Measurements from ENCODE around the gene ZFYVE21. TPM values are rescaled to one million over a fixed set of nuclear protein-coding genes. Genes with fewer than 3 reads are reported as not detected.

The ZFYVE21 gene
- total RNA-seq, 1 experiment from 2014 or later = 59.7 TPM

- TF ChIP-seq CTCF (IDR thresholded peaks at IDR 0.05) = no peak
- no peak for TF ChIP-seq ELF4 (CRISPR knock-in tag; IDR thresholded peaks at IDR 0.05; ENCODE audit: low read depth)
- TF ChIP-seq HMGXB4 (CRISPR knock-in tag; IDR thresholded peaks at IDR 0.05) = no peak
- no peak for TF ChIP-seq ZNF281 (CRISPR knock-in tag; IDR thresholded peaks at IDR 0.05)
- no peak for TF ChIP-seq JUN (CRISPR knock-in tag; IDR thresholded peaks at IDR 0.05)
Measured at GRCh38 chr14:103718572-103718971, 3.0 kb downstream of the ZFYVE21 start (continued).

DNA sequence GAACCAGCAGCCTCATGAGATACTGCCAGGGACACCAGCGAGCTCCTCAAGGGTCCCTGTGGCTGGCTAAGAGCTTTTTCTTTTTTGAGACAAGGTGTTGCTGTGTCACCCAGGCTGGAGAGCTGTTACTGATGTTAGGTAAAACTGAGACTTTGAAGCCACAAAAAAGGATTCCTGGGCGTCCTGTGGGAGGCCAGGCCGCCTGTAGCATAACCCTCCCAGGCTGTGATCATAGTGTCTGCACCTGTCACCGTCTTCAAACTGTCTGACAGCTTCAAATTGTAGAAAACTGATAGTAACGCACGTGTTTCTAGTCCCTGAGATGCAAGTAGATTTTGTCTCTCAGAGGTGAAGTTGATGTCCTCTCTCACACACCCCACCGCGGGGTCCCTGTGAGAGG lies 4.1 kb downstream of the ZFYVE21 start:
- Mint-ChIP-seq H3K27me3 (ENCODE audit: low read depth) (peaks cover 2% of the 10 kb centered on the region; the same call in 1 of the 2 replicates), H3K4me1 (peaks cover 17% of the 10 kb centered on the region), H3K36me3 (no peaks in the 10 kb centered on the region), H3K4me3 (no peak overlapping the region), H3K9me3 (no peaks in the 10 kb centered on the region), H3K27ac (peak overlapping the region; percentile 15; the same call in 1 of the 2 replicates)
- ChIA-PET CTCF (interaction anchor here (1.1 to 1.3 kb wide), 2 partner anchors 78 to 181 kb away, joined by 3 read pairs; no protein-coding TSS in a partner anchor), POLR2A (no interaction called here)
- TF ChIP-seq IRF2 (CRISPR knock-in tag; IDR thresholded peaks at IDR 0.05; ENCODE audit: borderline replicate concordance, low read depth) (no peak), SMAD3 (CRISPR knock-in tag; IDR thresholded peaks at IDR 0.05; ENCODE audit: borderline replicate concordance) (no peak), SOX15 (CRISPR knock-in tag; IDR thresholded peaks at IDR 0.05) (no peak), ELF4 (CRISPR knock-in tag; IDR thresholded peaks at IDR 0.05; ENCODE audit: low read depth) (no peak), ETV6 (CRISPR knock-in tag; IDR thresholded peaks at IDR 0.05) (no peak), RORB (CRISPR knock-in tag; IDR thresholded peaks at IDR 0.05) (no peak), ZNF416 (CRISPR knock-in tag; IDR thresholded peaks at IDR 0.05) (no peak), ZNF121 (CRISPR knock-in tag; IDR thresholded peaks at IDR 0.05) (no peak), MYBL2 (CRISPR knock-in tag; IDR thresholded peaks at IDR 0.05) (no peak), RELA (CRISPR knock-in tag; IDR thresholded peaks at IDR 0.05; ENCODE audit: borderline replicate concordance) (no peak)
- TF ChIP-seq, protein P1, sequence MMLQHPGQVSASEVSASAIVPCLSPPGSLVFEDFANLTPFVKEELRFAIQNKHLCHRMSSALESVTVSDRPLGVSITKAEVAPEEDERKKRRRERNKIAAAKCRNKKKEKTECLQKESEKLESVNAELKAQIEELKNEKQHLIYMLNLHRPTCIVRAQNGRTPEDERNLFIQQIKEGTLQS (CRISPR knock-in tag; conservative IDR thresholded peaks at IDR 0.05) = no peak
- TF ChIP-seq, protein P2, sequence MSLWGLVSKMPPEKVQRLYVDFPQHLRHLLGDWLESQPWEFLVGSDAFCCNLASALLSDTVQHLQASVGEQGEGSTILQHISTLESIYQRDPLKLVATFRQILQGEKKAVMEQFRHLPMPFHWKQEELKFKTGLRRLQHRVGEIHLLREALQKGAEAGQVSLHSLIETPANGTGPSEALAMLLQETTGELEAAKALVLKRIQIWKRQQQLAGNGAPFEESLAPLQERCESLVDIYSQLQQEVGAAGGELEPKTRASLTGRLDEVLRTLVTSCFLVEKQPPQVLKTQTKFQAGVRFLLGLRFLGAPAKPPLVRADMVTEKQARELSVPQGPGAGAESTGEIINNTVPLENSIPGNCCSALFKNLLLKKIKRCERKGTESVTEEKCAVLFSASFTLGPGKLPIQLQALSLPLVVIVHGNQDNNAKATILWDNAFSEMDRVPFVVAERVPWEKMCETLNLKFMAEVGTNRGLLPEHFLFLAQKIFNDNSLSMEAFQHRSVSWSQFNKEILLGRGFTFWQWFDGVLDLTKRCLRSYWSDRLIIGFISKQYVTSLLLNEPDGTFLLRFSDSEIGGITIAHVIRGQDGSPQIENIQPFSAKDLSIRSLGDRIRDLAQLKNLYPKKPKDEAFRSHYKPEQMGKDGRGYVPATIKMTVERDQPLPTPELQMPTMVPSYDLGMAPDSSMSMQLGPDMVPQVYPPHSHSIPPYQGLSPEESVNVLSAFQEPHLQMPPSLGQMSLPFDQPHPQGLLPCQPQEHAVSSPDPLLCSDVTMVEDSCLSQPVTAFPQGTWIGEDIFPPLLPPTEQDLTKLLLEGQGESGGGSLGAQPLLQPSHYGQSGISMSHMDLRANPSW (CRISPR knock-in tag; conservative IDR thresholded peaks at IDR 0.05; ENCODE audit: low read depth) = no peak
- TF ChIP-seq, protein P3, sequence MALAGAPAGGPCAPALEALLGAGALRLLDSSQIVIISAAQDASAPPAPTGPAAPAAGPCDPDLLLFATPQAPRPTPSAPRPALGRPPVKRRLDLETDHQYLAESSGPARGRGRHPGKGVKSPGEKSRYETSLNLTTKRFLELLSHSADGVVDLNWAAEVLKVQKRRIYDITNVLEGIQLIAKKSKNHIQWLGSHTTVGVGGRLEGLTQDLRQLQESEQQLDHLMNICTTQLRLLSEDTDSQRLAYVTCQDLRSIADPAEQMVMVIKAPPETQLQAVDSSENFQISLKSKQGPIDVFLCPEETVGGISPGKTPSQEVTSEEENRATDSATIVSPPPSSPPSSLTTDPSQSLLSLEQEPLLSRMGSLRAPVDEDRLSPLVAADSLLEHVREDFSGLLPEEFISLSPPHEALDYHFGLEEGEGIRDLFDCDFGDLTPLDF (CRISPR knock-in tag; IDR thresholded peaks at IDR 0.05) = no peak
- TF ChIP-seq, protein P4, sequence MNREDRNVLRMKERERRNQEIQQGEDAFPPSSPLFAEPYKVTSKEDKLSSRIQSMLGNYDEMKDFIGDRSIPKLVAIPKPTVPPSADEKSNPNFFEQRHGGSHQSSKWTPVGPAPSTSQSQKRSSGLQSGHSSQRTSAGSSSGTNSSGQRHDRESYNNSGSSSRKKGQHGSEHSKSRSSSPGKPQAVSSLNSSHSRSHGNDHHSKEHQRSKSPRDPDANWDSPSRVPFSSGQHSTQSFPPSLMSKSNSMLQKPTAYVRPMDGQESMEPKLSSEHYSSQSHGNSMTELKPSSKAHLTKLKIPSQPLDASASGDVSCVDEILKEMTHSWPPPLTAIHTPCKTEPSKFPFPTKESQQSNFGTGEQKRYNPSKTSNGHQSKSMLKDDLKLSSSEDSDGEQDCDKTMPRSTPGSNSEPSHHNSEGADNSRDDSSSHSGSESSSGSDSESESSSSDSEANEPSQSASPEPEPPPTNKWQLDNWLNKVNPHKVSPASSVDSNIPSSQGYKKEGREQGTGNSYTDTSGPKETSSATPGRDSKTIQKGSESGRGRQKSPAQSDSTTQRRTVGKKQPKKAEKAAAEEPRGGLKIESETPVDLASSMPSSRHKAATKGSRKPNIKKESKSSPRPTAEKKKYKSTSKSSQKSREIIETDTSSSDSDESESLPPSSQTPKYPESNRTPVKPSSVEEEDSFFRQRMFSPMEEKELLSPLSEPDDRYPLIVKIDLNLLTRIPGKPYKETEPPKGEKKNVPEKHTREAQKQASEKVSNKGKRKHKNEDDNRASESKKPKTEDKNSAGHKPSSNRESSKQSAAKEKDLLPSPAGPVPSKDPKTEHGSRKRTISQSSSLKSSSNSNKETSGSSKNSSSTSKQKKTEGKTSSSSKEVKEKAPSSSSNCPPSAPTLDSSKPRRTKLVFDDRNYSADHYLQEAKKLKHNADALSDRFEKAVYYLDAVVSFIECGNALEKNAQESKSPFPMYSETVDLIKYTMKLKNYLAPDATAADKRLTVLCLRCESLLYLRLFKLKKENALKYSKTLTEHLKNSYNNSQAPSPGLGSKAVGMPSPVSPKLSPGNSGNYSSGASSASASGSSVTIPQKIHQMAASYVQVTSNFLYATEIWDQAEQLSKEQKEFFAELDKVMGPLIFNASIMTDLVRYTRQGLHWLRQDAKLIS (CRISPR knock-in tag; IDR thresholded peaks at IDR 0.05; ENCODE audit: borderline replicate concordance) = no peak
- TF ChIP-seq, protein P5, sequence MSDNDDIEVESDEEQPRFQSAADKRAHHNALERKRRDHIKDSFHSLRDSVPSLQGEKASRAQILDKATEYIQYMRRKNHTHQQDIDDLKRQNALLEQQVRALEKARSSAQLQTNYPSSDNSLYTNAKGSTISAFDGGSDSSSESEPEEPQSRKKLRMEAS (CRISPR knock-in tag; IDR thresholded peaks at IDR 0.05) = no peak
- DNase-seq (ENCODE audit: low spot score) = no peak
- no peak for ATAC-seq
